Adrenal gland (tissue), 12 donors: Measurements from ENCODE around the gene SRCIN1. TPM values are rescaled to one million over a fixed set of nuclear protein-coding genes. Genes with fewer than 3 reads are reported as not detected.

Experiments
- DNase-seq, 7 donors: peaks; one replicate each; pipeline ENCODE4 v3.0.0-alpha.2; 2019 to 2020
- H3K27ac ChIP-seq, 5 donors: fragments of 200-600 bp; sonication (generic) in 4 of 5; 1 replicate in 3 of 5; 2 replicates in 2 of 5; pipeline versions ENCODE4 v1.5.1 to v1.8.0; 2016 to 2020; ENCODE audit warnings: mild to moderate bottlenecking in 1 of 5
- H3K27me3 ChIP-seq: fragments of 200-600 bp; 2 replicates; pipeline ENCODE4 v1.8.0; 2021
- H3K36me3 ChIP-seq, 2 donors: fragments of 200-600 bp; replicated peaks in 1 of 2; 1 replicate in 1 of 2; 2 replicates in 1 of 2; pipeline versions ENCODE4 v1.5.1 to v1.8.0; 2018 to 2022
- H3K4me1 ChIP-seq, 2 donors: fragments of 200-600 bp; replicated peaks in 1 of 2; 1 replicate in 1 of 2; 2 replicates in 1 of 2; pipeline versions ENCODE4 v1.5.1 to v1.8.0; 2018 to 2021
- H3K4me3 ChIP-seq, 4 donors: fragments of 200-600 bp; sonication (generic) in 3 of 4; one replicate each; pipeline ENCODE4 v1.5.1; 2016 to 2018
- H3K9me3 ChIP-seq, 3 donors: fragments of 200-600 bp; sonication (generic) in 1 of 3; replicated peaks in 1 of 3; 1 replicate in 2 of 3; 2 replicates in 1 of 3; pipeline versions ENCODE4 v1.5.1 to v1.8.0; 2016 to 2021
- POLR2A ChIP-seq, 2 donors: fragments of 450-650 bp; IDR thresholded peaks; one replicate each; pipeline ENCODE4 v1.6.1; 2017; ENCODE audit warnings: antibody characterized with exemption in 2 of 2, mild to moderate bottlenecking in 2 of 2, moderate library complexity in 1 of 2
- WGBS, 4 donors: extraction: QIAGEN DNeasy Blood & Tissue Kit in 2 of 4; methylation state at CpG; one replicate each; pipeline versions ENCODE4 v1.1.5 to v1.1.7; 2013 to 2017; 5-methylcytosine and 5-hydroxymethylcytosine counted together
- intact Hi-C, 2 donors: fragments of 100-400 bp; cut with DNase I; formaldehyde crosslinking; loops; one replicate each; pipeline versions ENCODE4 v1.14.1 to v1.15.0; 2022 to 2023
- polyA plus RNA-seq, 3 donors: library from polyadenylated mRNA; stranded (reverse); fragments of 200-250 nt in 2 of 3; fragments of 350-450 nt in 1 of 3; fragmentation: Illumina TruSeq in 1 of 3; extraction: RNeasy Lipid Tissue Mini Kit (QIAGEN cat#74804) in 1 of 3; gene quantifications; one replicate each; pipeline ENCODE4 v1.2.3, GENCODE V29; 2013 to 2014
- total RNA-seq, 9 donors: library from RNA; depleted of rRNA in 4 of 9; stranded (reverse); fragments of >200 nt in 4 of 9; fragments of 120-200 nt in 1 of 9; fragmentation: NEBNext Ultra II Directional in 1 of 9; extraction: Animal tissue kit (Norgen Biotek cat#: 25700) in 1 of 9; gene quantifications; one replicate each; pipeline versions ENCODE4 v1.1.0 to v1.2.4, GENCODE V29; 2013 to 2023
- TF ChIP-seq, protein P1 (sequence below), 6 experiments: fragments of 450-650 bp in 4 of 6; fragments of 200-600 bp in 2 of 6; sonication (generic) in 1 of 6; IDR thresholded peaks; 1 replicate in 5 of 6; 2 replicates in 1 of 6; pipeline versions ENCODE4 v1.5.1 to v1.8.0; 2016 to 2021; ENCODE audit warnings: antibody characterized with exemption in 6 of 6, mild to moderate bottlenecking in 2 of 6, moderate library complexity in 1 of 6
- donor health status: healthy with polysubstance abuse.
- donor health status: Bipolar disorder and iron deficiency.
- donor health status: DM: yes; HTN: yes; CAD: no.
- donor health status: DM: no; HTN: no; CAD: no.
- donor health status: DM: no; HTN: no; CAD: no.
- donor health status: DM: yes; HTN: yes; CAD: no.

Gene SRCIN1
- total and polyA plus RNA-seq, 12 donors = 0.44 to 33.1 (median 1.6) TPM; not detected in 2

DNA sequence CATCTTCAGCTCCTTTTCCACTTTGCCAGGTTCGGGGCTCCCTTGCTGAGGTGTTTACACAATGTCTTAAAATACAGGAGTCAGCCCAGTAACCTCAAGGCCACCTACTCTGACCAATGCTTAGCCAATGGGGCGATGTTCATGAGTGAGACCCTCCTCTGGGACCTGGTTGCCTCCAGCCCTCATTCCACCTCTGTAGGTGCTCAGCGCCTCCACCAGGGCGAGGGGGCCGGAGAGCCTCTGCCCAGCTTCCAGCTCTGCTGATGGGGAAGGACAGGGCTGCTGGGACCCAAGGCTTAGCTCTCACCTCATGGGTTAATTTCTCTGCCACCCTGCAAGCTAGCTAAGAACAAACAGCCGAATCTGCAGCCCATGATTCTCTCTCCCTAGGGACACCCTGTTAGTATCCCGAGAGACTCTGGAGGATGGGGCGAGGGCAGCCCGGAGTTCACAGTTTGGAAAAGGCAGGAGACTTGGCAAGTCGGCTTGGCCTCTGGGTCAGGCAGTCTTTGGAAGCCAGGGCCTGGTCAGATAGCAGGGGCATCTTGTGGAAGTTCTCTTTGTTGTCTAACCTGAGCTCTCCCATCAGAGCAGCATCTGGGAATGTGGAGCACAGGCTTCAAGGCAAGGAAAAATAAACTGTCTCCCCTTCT, 16.2 kb downstream of the SRCIN1 start:
- H3K4me3 ChIP-seq = no peak overlapping the region

GRCh38 chr17:38588788-38589174, 17.0 kb downstream of the SRCIN1 start:
- no peaks in the 10 kb centered on the region for H3K4me1 ChIP-seq
- H3K36me3 ChIP-seq = no peaks in the 10 kb centered on the region
- no peak for DNase-seq
- intact Hi-C loops = loop anchor here in 1 of 2 donors (10.0 kb wide), 1 partner anchor 164 kb away; the partner anchor contains the start of gene ARHGAP23
- no peak overlapping the region for H3K4me3 ChIP-seq
- WGBS, 4 donors = 77 to 85% (median 79%) methylated on average over 5 to 9 of the region's 9 CpGs
- H3K9me3 ChIP-seq = no peaks in the 10 kb centered on the region
- TF ChIP-seq, protein P1, sequence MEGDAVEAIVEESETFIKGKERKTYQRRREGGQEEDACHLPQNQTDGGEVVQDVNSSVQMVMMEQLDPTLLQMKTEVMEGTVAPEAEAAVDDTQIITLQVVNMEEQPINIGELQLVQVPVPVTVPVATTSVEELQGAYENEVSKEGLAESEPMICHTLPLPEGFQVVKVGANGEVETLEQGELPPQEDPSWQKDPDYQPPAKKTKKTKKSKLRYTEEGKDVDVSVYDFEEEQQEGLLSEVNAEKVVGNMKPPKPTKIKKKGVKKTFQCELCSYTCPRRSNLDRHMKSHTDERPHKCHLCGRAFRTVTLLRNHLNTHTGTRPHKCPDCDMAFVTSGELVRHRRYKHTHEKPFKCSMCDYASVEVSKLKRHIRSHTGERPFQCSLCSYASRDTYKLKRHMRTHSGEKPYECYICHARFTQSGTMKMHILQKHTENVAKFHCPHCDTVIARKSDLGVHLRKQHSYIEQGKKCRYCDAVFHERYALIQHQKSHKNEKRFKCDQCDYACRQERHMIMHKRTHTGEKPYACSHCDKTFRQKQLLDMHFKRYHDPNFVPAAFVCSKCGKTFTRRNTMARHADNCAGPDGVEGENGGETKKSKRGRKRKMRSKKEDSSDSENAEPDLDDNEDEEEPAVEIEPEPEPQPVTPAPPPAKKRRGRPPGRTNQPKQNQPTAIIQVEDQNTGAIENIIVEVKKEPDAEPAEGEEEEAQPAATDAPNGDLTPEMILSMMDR (IDR thresholded peaks at IDR 0.05) = no peak
- TF ChIP-seq POLR2A (IDR thresholded peaks at IDR 0.05) = no peak
- no peak overlapping the region for H3K27ac ChIP-seq
- peaks cover 42% of the 10 kb centered on the region for H3K27me3 ChIP-seq

More for the DNA sequence above, 16.2 kb downstream of the SRCIN1 start:
- Histone ChIP-seq H3K27me3 (peaks cover 50% of the 10 kb centered on the region), H3K4me1 (no peaks in the 10 kb centered on the region), H3K27ac (no peak overlapping the region), H3K9me3 (no peaks in the 10 kb centered on the region), H3K36me3 (no peaks in the 10 kb centered on the region)
- 80 to 95% (median 90%) methylated on average over 2 to 10 of the region's 10 CpGs for WGBS, 4 donors
- DNase-seq = no peak
- intact Hi-C loops = loop anchor here in 1 of 2 donors (10.0 kb wide), 1 partner anchor 165 kb away; the partner anchor contains the start of gene ARHGAP23
- no peak for TF ChIP-seq POLR2A (IDR thresholded peaks at IDR 0.05)
- TF ChIP-seq, protein P1 (IDR thresholded peaks at IDR 0.05) = no peak

DNA sequence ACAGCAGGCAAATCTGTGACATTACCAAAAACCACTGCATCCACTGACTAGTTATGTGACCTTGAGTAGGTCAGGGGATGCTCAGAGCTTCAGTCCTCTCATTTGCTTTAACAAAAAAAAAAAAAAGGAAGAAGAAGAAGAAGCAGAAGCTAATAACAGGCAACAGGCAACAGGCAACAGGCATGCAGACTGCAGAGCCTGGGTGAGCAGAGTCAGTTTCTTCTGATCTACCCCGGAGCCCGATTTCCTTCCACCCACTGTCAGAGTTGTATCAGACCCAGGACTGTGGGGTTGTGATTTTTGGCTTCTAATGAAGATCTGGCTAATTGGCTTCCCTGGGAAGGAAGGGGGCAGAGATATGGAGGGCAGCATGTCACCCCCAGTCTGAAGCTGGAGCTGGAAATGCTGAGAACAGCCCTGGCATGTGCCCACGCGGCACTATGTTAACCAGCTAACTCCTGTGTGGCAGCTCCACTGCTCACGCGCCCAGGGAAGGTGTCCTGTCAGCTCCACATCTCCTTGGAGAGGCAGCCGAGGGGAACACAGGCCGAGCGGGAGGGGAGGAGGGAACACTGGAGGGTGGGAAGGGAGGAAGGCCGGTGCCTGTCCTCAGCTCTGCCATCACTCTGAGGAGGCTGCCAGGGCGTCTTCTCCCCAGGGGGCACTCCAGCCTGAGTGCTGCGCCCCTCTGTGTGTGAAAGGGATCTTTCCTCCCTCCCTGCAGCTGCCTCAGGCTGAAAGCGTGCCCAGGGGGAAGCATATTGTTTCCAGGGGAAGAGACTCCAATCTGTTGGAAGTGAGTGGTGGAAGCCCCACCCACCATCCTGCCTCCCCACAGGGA, 17.6 kb downstream of the SRCIN1 start:
- TF ChIP-seq, protein P1 (IDR thresholded peaks at IDR 0.05) = no peak
- TF ChIP-seq POLR2A (IDR thresholded peaks at IDR 0.05) = no peak
- 26 to 65% (median 53%) methylated on average over 8 to 13 of the region's 13 CpGs for WGBS, 4 donors
- Histone ChIP-seq H3K9me3 (no peaks in the 10 kb centered on the region), H3K36me3 (no peaks in the 10 kb centered on the region), H3K27ac (peak overlapping the region in 1 of 5 donors; percentile 54), H3K4me1 (no peaks in the 10 kb centered on the region), H3K4me3 (no peak overlapping the region), H3K27me3 (peaks cover 36% of the 10 kb centered on the region)
- intact Hi-C loops = loop anchor here in 1 of 2 donors (10.0 kb wide), 1 partner anchor 163 kb away; the partner anchor contains the start of gene ARHGAP23
- DNase-seq = no peak

- H3K4me3 ChIP-seq = no peak overlapping the region
- TF ChIP-seq, protein P1 (IDR thresholded peaks at IDR 0.05) = no peak
- no peak for TF ChIP-seq POLR2A (IDR thresholded peaks at IDR 0.05)
- no peak for DNase-seq
- peak overlapping the region in 1 of 5 donors; percentile 17 for H3K27ac ChIP-seq
- no peaks in the 10 kb centered on the region for H3K36me3 ChIP-seq
- peaks cover 26% of the 10 kb centered on the region for H3K27me3 ChIP-seq
- no peaks in the 10 kb centered on the region for H3K4me1 ChIP-seq
- intact Hi-C loops = loop anchor here in 1 of 2 donors (10.0 kb wide), 1 partner anchor 162 kb away; the partner anchor contains the start of gene ARHGAP23
- no peaks in the 10 kb centered on the region for H3K9me3 ChIP-seq
- WGBS, 4 donors = 49 to 67% (median 60%) methylated on average over 3 to 4 of the region's 4 CpGs
Observed at GRCh38 chr17:38587203-38587602, 18.5 kb downstream of the SRCIN1 start.
